WTC11 (cell line): ENCODE results near the gene FEZF1. TPM values are rescaled to one million over a fixed set of nuclear protein-coding genes. Genes with fewer than 3 reads are reported as not detected.
"Not testable (repeated sequence)": the region's sequence is repeated elsewhere in the genome, so short reads cannot be mapped to it uniquely, and the experiment has no call there.

Source experiments
- ATAC-seq: fragments of 200-7000 bp; cut with Tn5 transposase; 2 replicates; pipeline ENCODE4 v1.10.0; 2021; ENCODE audit warnings: mild to moderate bottlenecking, moderate library complexity
- CTCF ChIA-PET: fragments of 300-600 bp; sonication (Branson Sonifier 250); formaldehyde crosslinking; loops from one replicate; lab custom pipeline; 2021; ENCODE audit warnings: antibody characterized with exemption; lab: Charles Lee
- POLR2A ChIA-PET: fragments of 350-600 bp; sonication (Branson Sonifier 250); formaldehyde crosslinking; loops from one replicate; lab custom pipeline; 2021; ENCODE audit warnings: antibody characterized with exemption; lab: Charles Lee
- DNase-seq: peaks from one replicate; pipeline ENCODE4 v3.0.0; 2021; ENCODE audit warnings: low spot score
- H3K27ac Mint-ChIP-seq: 2 replicates; pipeline ENCODE4 v1.8.0; 2021; ENCODE audit warnings: mixed read lengths
- H3K27me3 Mint-ChIP-seq: 2 replicates; pipeline ENCODE4 v1.8.0; 2021; ENCODE audit warnings: low read depth, mild to moderate bottlenecking, moderate library complexity, mixed read lengths
- H3K36me3 Mint-ChIP-seq: 2 replicates; pipeline ENCODE4 v1.8.0; 2021; ENCODE audit warnings: mixed read lengths
- H3K4me1 Mint-ChIP-seq: 2 replicates; pipeline ENCODE4 v1.8.0; 2022; ENCODE audit warnings: mixed read lengths
- H3K4me3 Mint-ChIP-seq: 2 replicates; pipeline ENCODE4 v1.8.0; 2021; ENCODE audit warnings: mild to moderate bottlenecking, moderate library complexity, mixed read lengths
- H3K9me3 Mint-ChIP-seq: 2 replicates; pipeline ENCODE4 v1.8.0; 2021; ENCODE audit warnings: mixed read lengths
- ELF4 ChIP-seq: sonication (generic); formaldehyde crosslinking; IDR thresholded peaks from 2 replicates; pipeline ENCODE4 v1.8.1; 2022; ENCODE audit warnings: low read depth, mild to moderate bottlenecking, moderate library complexity, missing genetic modification reagents
- GTF2I ChIP-seq: fragments of 250-450 bp; sonication (Bioruptor Pico); conservative IDR thresholded peaks from 2 replicates; pipeline ENCODE4 v1.4.0; 2021; ENCODE audit warnings: mild to moderate bottlenecking
- IRF2 ChIP-seq: sonication (generic); formaldehyde crosslinking; IDR thresholded peaks from 2 replicates; pipeline ENCODE4 v1.8.0; 2022; ENCODE audit warnings: low read depth, missing genetic modification reagents, borderline replicate concordance
- JAZF1 ChIP-seq: fragments of 250-450 bp; sonication (Bioruptor Pico); IDR thresholded peaks from 2 replicates; pipeline ENCODE4 v1.9.0; 2021; ENCODE audit warnings: moderate library complexity, mild to moderate bottlenecking, inconsistent platforms
- KAT7 ChIP-seq: sonication (generic); formaldehyde crosslinking; IDR thresholded peaks from 2 replicates; pipeline ENCODE4 v1.8.1; 2023; ENCODE audit warnings: missing genetic modification reagents, mild to moderate bottlenecking, borderline replicate concordance
- OVOL2 ChIP-seq: fragments of 250-450 bp; sonication (Bioruptor Pico); IDR thresholded peaks from 2 replicates; pipeline ENCODE4 v1.9.0; 2021; ENCODE audit warnings: mild to moderate bottlenecking, borderline replicate concordance
- TCF7 ChIP-seq: sonication (generic); formaldehyde crosslinking; IDR thresholded peaks from 2 replicates; pipeline ENCODE4 v1.8.0; 2022; ENCODE audit warnings: mild to moderate bottlenecking, low read depth, missing genetic modification reagents, moderate library complexity
- TEAD4 ChIP-seq: sonication (generic); formaldehyde crosslinking; IDR thresholded peaks from 2 replicates; pipeline ENCODE4 v1.8.0; 2022; ENCODE audit warnings: mild to moderate bottlenecking, missing genetic modification reagents
- ZNF263 ChIP-seq: sonication (generic); formaldehyde crosslinking; IDR thresholded peaks from 2 replicates; pipeline ENCODE4 v1.8.1; 2022; ENCODE audit warnings: low read depth, mild to moderate bottlenecking, moderate library complexity, missing genetic modification reagents
- ZNF281 ChIP-seq: sonication (generic); formaldehyde crosslinking; IDR thresholded peaks from 2 replicates; pipeline ENCODE4 v1.8.0; 2023; ENCODE audit warnings: mild to moderate bottlenecking, missing genetic modification reagents
- ZNF396 ChIP-seq: fragments of 250-450 bp; sonication (Bioruptor Pico); IDR thresholded peaks from 2 replicates; pipeline ENCODE4 v1.8.0; 2021; ENCODE audit warnings: mild to moderate bottlenecking, moderate library complexity, borderline replicate concordance
- ZNF425 ChIP-seq: fragments of 250-450 bp; sonication (Bioruptor Pico); conservative IDR thresholded peaks from 2 replicates; pipeline ENCODE4 v1.9.0; 2021; ENCODE audit warnings: mild to moderate bottlenecking
- ZSCAN18 ChIP-seq: fragments of 250-450 bp; sonication (Bioruptor Pico); IDR thresholded peaks from 2 replicates; pipeline ENCODE4 v2.1.2; 2022; ENCODE audit warnings: mild to moderate bottlenecking, moderate library complexity
- total RNA-seq: library from RNA; stranded (reverse); gene quantifications from 3 replicates; pipeline ENCODE4 v1.2.3, GENCODE V29; 2021
- TF ChIP-seq, protein P1 (sequence below): fragments of 250-450 bp; sonication (Bioruptor Pico); IDR thresholded peaks from 2 replicates; pipeline ENCODE4 v1.9.0; 2021; ENCODE audit warnings: mild to moderate bottlenecking
- TF ChIP-seq, protein P2 (sequence below): sonication (generic); formaldehyde crosslinking; IDR thresholded peaks from 2 replicates; pipeline ENCODE4 v1.8.0; 2022; ENCODE audit warnings: mild to moderate bottlenecking, missing genetic modification reagents

The FEZF1 gene
- total RNA-seq, 1 experiment from 2014 or later = 20.0 TPM

DNA sequence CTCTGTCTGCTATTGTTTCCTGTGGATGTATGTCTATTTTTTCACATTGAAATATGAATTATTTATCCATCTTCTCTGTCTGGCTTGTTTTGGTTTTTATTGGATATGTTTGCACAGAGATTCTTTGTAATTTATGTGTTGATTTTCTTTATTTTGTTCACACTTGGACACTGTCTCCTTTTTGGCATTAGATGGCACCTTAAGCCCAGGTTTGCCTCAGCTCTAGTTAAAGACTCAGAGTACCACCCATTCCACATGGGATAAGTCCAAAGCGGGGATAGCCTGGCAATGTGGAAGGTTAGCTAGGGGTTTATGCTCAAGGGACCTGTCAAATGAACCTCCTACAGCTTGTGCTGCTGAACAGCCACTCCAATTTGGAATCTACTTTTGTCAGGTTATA lies 14.1 kb downstream of the FEZF1 start:
- Mint-ChIP-seq H3K36me3 (peaks cover 6% of the 10 kb centered on the region), H3K27ac (no peak overlapping the region), H3K4me1 (peaks cover 1% of the 10 kb centered on the region), H3K4me3 (no peak overlapping the region), H3K9me3 (peaks cover 46% of the 10 kb centered on the region), H3K27me3 (peaks cover 14% of the 10 kb centered on the region)
- ChIA-PET POLR2A (no interaction called here), CTCF (interaction anchor here (1.1 kb wide), 1 partner anchor 238 kb away, joined by 3 read pairs; no protein-coding TSS in a partner anchor)
- ATAC-seq (0 out of 2 replicates have a peak, but pooled peaks have one; percentile 16), DNase-seq (no peak)
- TF ChIP-seq OVOL2 (CRISPR knock-in tag) (no peak), KAT7 (CRISPR knock-in tag) (no peak), GTF2I (no peak), ZSCAN18 (CRISPR knock-in tag) (no peak), IRF2 (CRISPR knock-in tag) (no peak), TEAD4 (CRISPR knock-in tag) (no peak), ZNF396 (CRISPR knock-in tag) (no peak)
- TF ChIP-seq, protein P1, sequence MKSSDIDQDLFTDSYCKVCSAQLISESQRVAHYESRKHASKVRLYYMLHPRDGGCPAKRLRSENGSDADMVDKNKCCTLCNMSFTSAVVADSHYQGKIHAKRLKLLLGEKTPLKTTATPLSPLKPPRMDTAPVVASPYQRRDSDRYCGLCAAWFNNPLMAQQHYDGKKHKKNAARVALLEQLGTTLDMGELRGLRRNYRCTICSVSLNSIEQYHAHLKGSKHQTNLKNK (CRISPR knock-in tag) = no peak
- TF ChIP-seq, protein P2, sequence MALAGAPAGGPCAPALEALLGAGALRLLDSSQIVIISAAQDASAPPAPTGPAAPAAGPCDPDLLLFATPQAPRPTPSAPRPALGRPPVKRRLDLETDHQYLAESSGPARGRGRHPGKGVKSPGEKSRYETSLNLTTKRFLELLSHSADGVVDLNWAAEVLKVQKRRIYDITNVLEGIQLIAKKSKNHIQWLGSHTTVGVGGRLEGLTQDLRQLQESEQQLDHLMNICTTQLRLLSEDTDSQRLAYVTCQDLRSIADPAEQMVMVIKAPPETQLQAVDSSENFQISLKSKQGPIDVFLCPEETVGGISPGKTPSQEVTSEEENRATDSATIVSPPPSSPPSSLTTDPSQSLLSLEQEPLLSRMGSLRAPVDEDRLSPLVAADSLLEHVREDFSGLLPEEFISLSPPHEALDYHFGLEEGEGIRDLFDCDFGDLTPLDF (CRISPR knock-in tag) = no peak

GRCh38 chr7:122289426-122289825 lies 15.1 kb downstream of the FEZF1 start:
- no peak for ATAC-seq
- H3K9me3 Mint-ChIP-seq = peaks cover 46% of the 10 kb centered on the region
- ChIA-PET CTCF (no interaction called here), POLR2A (no interaction called here)
- TF ChIP-seq TCF7 (CRISPR knock-in tag) = no peak
- TF ChIP-seq ZNF281 (CRISPR knock-in tag) = no peak
- TF ChIP-seq JAZF1 (CRISPR knock-in tag) = no peak
- TF ChIP-seq ZNF263 (CRISPR knock-in tag) = no peak
- no peak for TF ChIP-seq ZNF425 (CRISPR knock-in tag)
- TF ChIP-seq ELF4 = no peak
- no peak for TF ChIP-seq GTF2I
- H3K4me3 Mint-ChIP-seq = no peak overlapping the region
- H3K36me3 Mint-ChIP-seq = peaks cover 6% of the 10 kb centered on the region
- H3K27ac Mint-ChIP-seq = no peak overlapping the region
- H3K27me3 Mint-ChIP-seq = peaks cover 14% of the 10 kb centered on the region
- no peak for DNase-seq
- no peaks in the 10 kb centered on the region for H3K4me1 Mint-ChIP-seq

- H3K27ac Mint-ChIP-seq, DNase-seq, H3K36me3 Mint-ChIP-seq, CTCF ChIA-PET, ATAC-seq, POLR2A ChIA-PET, H3K4me1 Mint-ChIP-seq: not testable (repeated sequence)
- H3K9me3 Mint-ChIP-seq = peaks cover 32% of the 10 kb centered on the region
- peak overlapping the region; percentile 70 for H3K4me3 Mint-ChIP-seq
- H3K27me3 Mint-ChIP-seq = peaks cover 12% of the 10 kb centered on the region
Observed at GRCh38 chr7:122284608-122285007, 19.9 kb downstream of the FEZF1 start.
